Naive thymus-derived CD8-positive, alpha-beta T cell (primary cell): Measurements from ENCODE around the gene EN1. TPM values are rescaled to one million over a fixed set of nuclear protein-coding genes. Genes with fewer than 3 reads are reported as not detected.

Source experiments
- ATAC-seq, 2 donors: fragments of 150-1000 bp; cut with Tn5 transposase in 1 of 2; sonication (Bioruptor Pico), chemical (Tn5 transposase) in 1 of 2; 1 replicate in 1 of 2; 2 replicates in 1 of 2; pipeline ENCODE4 v1.10.0; 2021; ENCODE audit warnings: mild to moderate bottlenecking in 2 of 2, moderate library complexity in 2 of 2
- POLR2A ChIA-PET: fragments of 350-600 bp; sonication (Branson Sonifier 250); formaldehyde crosslinking; loops from one replicate; lab custom pipeline; 2021; ENCODE audit warnings: antibody characterized with exemption; lab: Charles Lee
- DNase-seq, 10 donors: peaks; one replicate each; pipeline versions ENCODE4 v3.0.0 to v3.0.0-alpha.2; 2020 to 2022
- H3K27ac Mint-ChIP-seq, 10 donors: one replicate each; pipeline ENCODE4 v1.8.0; 2020 to 2022; ENCODE audit warnings: mild to moderate bottlenecking in 10 of 10, mixed read lengths in 10 of 10, moderate library complexity in 4 of 10, inconsistent platforms in 1 of 10
- H3K27me3 Mint-ChIP-seq, 5 donors: one replicate each; pipeline ENCODE4 v1.8.0; 2021 to 2022; ENCODE audit warnings: mixed read lengths in 5 of 5
- H3K36me3 Mint-ChIP-seq, 3 donors: one replicate each; pipeline ENCODE4 v1.8.0; 2020 to 2022; ENCODE audit warnings: mixed read lengths in 3 of 3, mild to moderate bottlenecking in 2 of 3, inconsistent platforms in 1 of 3
- H3K4me1 Mint-ChIP-seq, 4 donors: one replicate each; pipeline ENCODE4 v1.8.0; 2021 to 2022; ENCODE audit warnings: mixed read lengths in 4 of 4
- H3K4me3 Mint-ChIP-seq, 10 donors: one replicate each; pipeline ENCODE4 v1.8.0; 2020 to 2022; ENCODE audit warnings: mild to moderate bottlenecking in 10 of 10, mixed read lengths in 10 of 10, moderate library complexity in 6 of 10, inconsistent platforms in 1 of 10
- H3K9me3 Mint-ChIP-seq, 9 donors: one replicate each; pipeline ENCODE4 v1.8.0; 2020 to 2022; ENCODE audit warnings: mixed read lengths in 9 of 9, mild to moderate bottlenecking in 3 of 9, inconsistent platforms in 1 of 9, moderate library complexity in 1 of 9
- polyA plus RNA-seq, 3 donors: library from polyadenylated mRNA; unstranded; fragments of 300-500 nt; fragmentation: Illumina TruSeq; gene quantifications; one replicate each; pipeline ENCODE4 v1.2.3, GENCODE V29; 2021
- total RNA-seq, 8 experiments: library from RNA in 2 of 8; stranded (reverse) in 2 of 8; gene quantifications; one replicate each; pipeline ENCODE4 v1.2.3 and lab custom pipeline; 2021 to 2026

The EN1 gene
- total and polyA plus RNA-seq, 5 experiments from 2014 or later = not detected

- Mint-ChIP-seq H3K9me3 (peaks cover 0 to 2% (median 0%) of the 10 kb centered on the region in 9 donors), H3K4me3 (peak overlapping the region in 4 of 10 donors; percentile 18 to 79 (median 54)), H3K27ac (no peak overlapping the region), H3K27me3 (peaks cover 41 to 100% (median 74%) of the 10 kb centered on the region in 5 donors), H3K4me1 (peaks cover 4 to 38% (median 19%) of the 10 kb centered on the region in 4 donors), H3K36me3 (peaks cover 0 to 5% (median 4%) of the 10 kb centered on the region in 3 donors)
- no peak for DNase-seq
- ATAC-seq = no peak
- POLR2A ChIA-PET = no interaction called here
Observed at GRCh38 chr2:118837067-118837466, 10.4 kb downstream of the EN1 start.

GRCh38 chr2:118836411-118836930 is 11.0 kb downstream of the EN1 start:
- DNase-seq = no peak
- peak overlapping the region in 1 of 10 donors; percentile 26 for H3K27ac Mint-ChIP-seq
- peaks cover 0 to 2% (median 0%) of the 10 kb centered on the region in 9 donors for H3K9me3 Mint-ChIP-seq
- POLR2A ChIA-PET = no interaction called here
- peaks cover 3 to 32% (median 18%) of the 10 kb centered on the region in 4 donors for H3K4me1 Mint-ChIP-seq
- peaks cover 0 to 5% (median 4%) of the 10 kb centered on the region in 3 donors for H3K36me3 Mint-ChIP-seq
- peaks cover 41 to 99% (median 77%) of the 10 kb centered on the region in 5 donors for H3K27me3 Mint-ChIP-seq
- peak overlapping the region; percentile 59 to 82 (median 70) for H3K4me3 Mint-ChIP-seq
- no peak for ATAC-seq

GRCh38 chr2:118835746-118836410 is 11.6 kb downstream of the EN1 start:
- POLR2A ChIA-PET = no interaction called here
- DNase-seq (peak in 1 of 10 donors; percentile 55), ATAC-seq (no peak)
- H3K36me3 Mint-ChIP-seq = peaks cover 0 to 5% (median 4%) of the 10 kb centered on the region in 3 donors
- peaks cover 3 to 26% (median 14%) of the 10 kb centered on the region in 4 donors for H3K4me1 Mint-ChIP-seq
- peak overlapping the region; percentile 59 to 82 (median 70) for H3K4me3 Mint-ChIP-seq
- H3K27me3 Mint-ChIP-seq = peaks cover 43 to 97% (median 79%) of the 10 kb centered on the region in 5 donors
- peaks cover 0 to 2% (median 0%) of the 10 kb centered on the region in 9 donors for H3K9me3 Mint-ChIP-seq
- H3K27ac Mint-ChIP-seq = peak overlapping the region in 1 of 10 donors; percentile 26

DNA sequence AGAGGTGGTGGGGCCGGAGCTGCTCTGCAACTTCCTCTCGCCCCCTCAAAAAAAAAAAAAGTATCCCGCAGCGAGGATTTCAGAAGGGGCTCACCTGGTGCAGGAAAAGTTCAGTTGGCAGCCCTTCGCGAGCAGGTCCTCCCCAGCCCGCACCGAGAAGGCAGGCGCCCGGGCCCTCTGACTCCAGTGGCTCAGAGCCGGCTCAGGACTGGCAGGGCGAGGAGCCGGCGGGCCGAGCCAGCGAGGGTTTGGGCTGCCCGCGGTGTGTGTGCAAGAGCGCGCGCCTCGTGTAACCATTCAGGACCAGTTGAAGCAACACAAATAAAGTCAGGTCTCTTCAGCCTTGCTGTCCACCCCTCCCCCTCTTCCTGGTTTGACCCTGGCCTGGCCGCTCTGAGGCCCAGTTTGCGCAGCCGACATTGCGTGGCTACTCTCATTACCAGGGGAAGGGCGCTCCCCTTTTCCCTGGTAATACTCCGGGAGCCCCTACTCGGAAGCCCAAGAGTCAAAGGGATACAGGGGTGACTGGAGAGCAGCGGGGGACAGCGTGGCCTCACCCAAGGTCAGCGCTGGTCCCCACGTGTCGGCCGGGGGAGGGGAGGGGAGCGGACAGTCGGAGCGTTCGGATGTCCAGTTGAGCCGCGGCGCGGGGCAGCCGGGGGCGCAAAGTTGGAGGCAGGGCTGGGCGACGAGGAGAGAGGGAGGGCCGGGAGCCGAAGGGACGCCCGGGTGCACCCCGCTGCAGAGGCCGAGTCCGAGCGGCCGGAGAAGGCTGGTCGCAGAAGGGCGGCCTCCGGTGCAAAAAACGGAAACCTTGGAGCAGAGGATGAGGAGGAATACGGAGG is 12.3 kb downstream of the EN1 start:
- no peaks in the 10 kb centered on the region for H3K9me3 Mint-ChIP-seq
- POLR2A ChIA-PET = no interaction called here

DNA sequence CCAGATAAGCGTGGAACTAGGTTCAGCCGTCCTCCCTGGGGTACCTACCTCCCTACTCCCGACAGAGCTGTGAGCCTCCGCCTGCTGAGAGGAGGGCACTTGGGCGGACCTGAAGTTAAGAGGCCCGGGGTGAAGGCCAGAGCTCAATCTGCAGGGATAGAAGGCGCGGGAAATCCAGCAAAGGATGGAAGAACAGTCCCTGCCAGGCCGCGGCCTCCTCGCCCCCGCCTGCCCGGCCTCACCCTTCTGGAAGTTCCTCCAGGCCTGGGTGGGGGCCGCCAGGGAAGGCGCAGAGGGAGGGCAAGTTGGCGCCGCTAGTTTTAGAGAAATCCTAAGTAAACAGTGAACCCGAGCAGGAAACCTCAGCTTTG is 13.0 kb downstream of the EN1 start:
- ATAC-seq (no peak), DNase-seq (peak in 1 of 10 donors; percentile 21)
- H3K36me3 Mint-ChIP-seq = peaks cover 0 to 5% (median 4%) of the 10 kb centered on the region in 3 donors
- peak overlapping the region in 5 of 10 donors; percentile 19 to 69 (median 56) for H3K4me3 Mint-ChIP-seq
- H3K9me3 Mint-ChIP-seq = no peaks in the 10 kb centered on the region
- POLR2A ChIA-PET = no interaction called here
- H3K27ac Mint-ChIP-seq = no peak overlapping the region
- H3K27me3 Mint-ChIP-seq = peaks cover 38 to 97% (median 79%) of the 10 kb centered on the region in 5 donors
- peaks cover 3 to 24% (median 13%) of the 10 kb centered on the region in 4 donors for H3K4me1 Mint-ChIP-seq

More for the DNA sequence above, 12.3 kb downstream of the EN1 start:
- Mint-ChIP-seq H3K4me1 (peaks cover 3 to 24% (median 13%) of the 10 kb centered on the region in 4 donors), H3K4me3 (peak overlapping the region; percentile 16 to 78 (median 51)), H3K36me3 (peaks cover 0 to 5% (median 4%) of the 10 kb centered on the region in 3 donors), H3K27me3 (peaks cover 39 to 97% (median 79%) of the 10 kb centered on the region in 5 donors), H3K27ac (no peak overlapping the region)
- DNase-seq (peak in 1 of 10 donors; percentile 48), ATAC-seq (no peak)

- peaks cover 3 to 24% (median 13%) of the 10 kb centered on the region in 4 donors for H3K4me1 Mint-ChIP-seq
- H3K36me3 Mint-ChIP-seq = peaks cover 0 to 5% (median 4%) of the 10 kb centered on the region in 3 donors
- ATAC-seq (no peak), DNase-seq (peak in 1 of 10 donors; percentile 50)
- POLR2A ChIA-PET = no interaction called here
- H3K27ac Mint-ChIP-seq = no peak overlapping the region
- no peaks in the 10 kb centered on the region for H3K9me3 Mint-ChIP-seq
- peaks cover 36 to 92% (median 73%) of the 10 kb centered on the region in 5 donors for H3K27me3 Mint-ChIP-seq
- H3K4me3 Mint-ChIP-seq = peak overlapping the region in 3 of 10 donors; percentile 26 to 69 (median 51)
Observed at GRCh38 chr2:118833716-118834439, 13.6 kb downstream of the EN1 start.

GRCh38 chr2:118832791-118833715 is 14.4 kb downstream of the EN1 start:
- POLR2A ChIA-PET = no interaction called here
- Mint-ChIP-seq H3K27me3 (peaks cover 41 to 91% (median 72%) of the 10 kb centered on the region in 5 donors), H3K4me3 (no peak overlapping the region), H3K4me1 (peaks cover 3 to 24% (median 13%) of the 10 kb centered on the region in 4 donors), H3K9me3 (no peaks in the 10 kb centered on the region), H3K27ac (no peak overlapping the region), H3K36me3 (peaks cover 0 to 5% (median 4%) of the 10 kb centered on the region in 3 donors)
- DNase-seq = peak in 1 of 10 donors; percentile 50
- ATAC-seq = no peak

DNA sequence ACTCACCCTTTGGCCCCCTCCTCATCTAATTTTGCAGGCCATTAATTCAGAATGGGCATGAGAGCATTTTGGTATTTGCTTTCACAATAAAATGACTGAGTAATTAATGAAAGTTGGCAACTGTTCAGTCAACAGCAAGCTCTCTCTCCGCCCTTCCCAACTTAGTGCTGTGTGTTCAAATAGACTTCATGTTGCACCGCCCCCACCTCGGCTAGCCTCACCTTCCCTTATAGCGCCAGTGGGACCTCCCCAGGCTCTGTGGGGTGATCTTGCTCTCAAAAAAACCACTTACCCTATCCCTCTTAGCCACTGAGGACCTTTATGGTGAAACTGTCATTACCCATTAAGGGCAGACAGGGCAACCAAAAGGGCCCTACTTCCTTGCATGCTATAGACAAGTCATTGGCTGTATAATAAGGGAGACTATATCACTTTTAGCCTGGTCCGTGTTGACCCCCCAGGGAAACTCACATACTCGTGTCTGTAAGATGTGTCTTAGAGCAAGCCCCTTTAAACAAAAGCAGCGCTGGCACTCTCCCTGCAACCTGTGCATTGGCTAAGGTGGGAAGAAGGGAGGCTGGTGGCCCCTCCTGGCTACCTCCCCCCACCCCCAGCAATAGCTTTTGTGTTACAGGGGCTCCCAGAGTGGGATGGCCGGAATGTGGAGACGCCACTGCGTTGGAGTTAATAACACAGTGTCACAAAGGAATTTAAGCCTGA is 15.2 kb downstream of the EN1 start:
- peaks cover 3 to 24% (median 13%) of the 10 kb centered on the region in 4 donors for H3K4me1 Mint-ChIP-seq
- H3K27me3 Mint-ChIP-seq = peaks cover 38 to 86% (median 67%) of the 10 kb centered on the region in 5 donors
- no peak for ATAC-seq
- H3K27ac Mint-ChIP-seq = no peak overlapping the region
- DNase-seq = peak in 1 of 10 donors; percentile 16
- POLR2A ChIA-PET = no interaction called here
- H3K4me3 Mint-ChIP-seq = no peak overlapping the region
- H3K9me3 Mint-ChIP-seq = no peaks in the 10 kb centered on the region
- peaks cover 0 to 5% (median 4%) of the 10 kb centered on the region in 3 donors for H3K36me3 Mint-ChIP-seq

- POLR2A ChIA-PET = no interaction called here
- Mint-ChIP-seq H3K36me3 (peaks cover 0 to 4% (median 0%) of the 10 kb centered on the region in 3 donors), H3K4me3 (no peak overlapping the region)
Observed at GRCh38 chr2:118830881-118831280, 16.6 kb downstream of the EN1 start.

DNA sequence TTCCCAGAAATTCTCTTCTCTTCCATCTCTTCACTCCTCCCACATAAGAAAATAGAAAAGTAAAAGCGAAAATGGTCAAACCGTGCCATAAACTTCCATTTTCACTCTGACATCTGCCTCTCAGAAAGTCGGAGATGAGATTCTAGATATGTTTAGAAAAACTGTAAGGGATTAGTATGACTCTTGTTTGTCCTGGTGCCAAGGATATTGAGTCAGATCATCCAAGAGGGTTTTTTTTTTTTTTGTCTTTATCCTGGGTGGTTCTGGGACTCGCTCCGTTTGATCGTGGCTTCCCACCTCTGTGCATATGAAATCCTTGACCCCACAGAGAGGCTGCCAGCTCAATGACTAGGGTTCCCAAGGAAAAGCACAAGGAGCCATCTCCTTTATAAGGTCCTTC is 17.3 kb downstream of the EN1 start:
- POLR2A ChIA-PET = no interaction called here
- H3K27me3 Mint-ChIP-seq = peaks cover 30 to 72% (median 51%) of the 10 kb centered on the region in 5 donors
- H3K27ac Mint-ChIP-seq = no peak overlapping the region
- DNase-seq (no peak), ATAC-seq (no peak)
- peaks cover 0 to 4% (median 0%) of the 10 kb centered on the region in 3 donors for H3K36me3 Mint-ChIP-seq
- no peaks in the 10 kb centered on the region for H3K9me3 Mint-ChIP-seq
- H3K4me3 Mint-ChIP-seq = no peak overlapping the region
- peaks cover 2 to 10% (median 4%) of the 10 kb centered on the region in 4 donors for H3K4me1 Mint-ChIP-seq

More at GRCh38 chr2:118830881-118831280, 16.6 kb downstream of the EN1 start:
- H3K9me3 Mint-ChIP-seq = no peaks in the 10 kb centered on the region
- no peak overlapping the region for H3K27ac Mint-ChIP-seq
- H3K27me3 Mint-ChIP-seq = peaks cover 30 to 72% (median 55%) of the 10 kb centered on the region in 5 donors
- DNase-seq (no peak), ATAC-seq (no peak)
- H3K4me1 Mint-ChIP-seq = peaks cover 2 to 18% (median 8%) of the 10 kb centered on the region in 4 donors
